Endothelial cell of umbilical vein (primary cell): ENCODE data around the gene SYTL5. TPM values are rescaled to one million over a fixed set of nuclear protein-coding genes. Genes with fewer than 3 reads are reported as not detected.

ENCODE experiments used
- BruUV-seq: library from RNA; stranded (reverse); fragments of 400-500 nt; replicated peaks from 2 replicates; lab custom pipeline; 2021; lab: Mats Ljungman, UMichigan
- CTCF ChIA-PET: fragments of 300-600, 350-600 bp; sonication (Branson Sonifier 250); formaldehyde crosslinking; loops from one replicate; lab custom pipeline; 2021; ENCODE audit warnings: antibody characterized with exemption, inconsistent platforms; lab: Charles Lee
- POLR2A ChIA-PET: fragments of 300-600, 350-600 bp; sonication (Branson Sonifier 250); formaldehyde crosslinking; loops from one replicate; lab custom pipeline; 2021; ENCODE audit warnings: antibody characterized with exemption, inconsistent platforms; lab: Charles Lee
- DNase-seq: peaks from one replicate; pipeline ENCODE4 v3.0.0-alpha.2; 2011; ENCODE audit warnings: low read depth, low spot score
- FAIRE-seq: peaks from 2 replicates; lab custom pipeline; 2011; peaks lifted over from hg19 to GRCh38; lab: Jason Lieb, UNC
- H2AFZ ChIP-seq: 2 replicates; pipeline ENCODE4 v1.6.0; 2012; ENCODE audit warnings: low read depth, low read length, control low read depth, inconsistent platforms
- H3K27ac ChIP-seq: 2 replicates; pipeline ENCODE4 v1.5.1; 2011; ENCODE audit warnings: low read depth, mild to moderate bottlenecking, control low read depth, low read length, moderate library complexity; ENCODE audit not compliant: insufficient read depth
- H3K27me3 ChIP-seq, 2 experiments: 2 replicates each; pipeline versions ENCODE4 v1.6.0 to v1.6.1; 2011; ENCODE audit warnings: low read length in 2 of 2, mixed read lengths in 1 of 2; ENCODE audit not compliant: control insufficient read depth in 2 of 2, insufficient read depth in 2 of 2
- H3K36me3 ChIP-seq, 2 experiments: 2 replicates in 1 of 2; 3 replicates in 1 of 2; pipeline ENCODE4 v1.5.1; 2011; ENCODE audit warnings: low read length in 2 of 2, mild to moderate bottlenecking in 1 of 2, moderate library complexity in 1 of 2; ENCODE audit not compliant: control insufficient read depth in 2 of 2, insufficient read depth in 2 of 2; ENCODE audit errors: extremely low read depth in 1 of 2
- H3K4me1 ChIP-seq: 3 replicates; pipeline ENCODE4 v1.5.1; 2011; ENCODE audit warnings: mild to moderate bottlenecking, low read length; ENCODE audit not compliant: control insufficient read depth, insufficient read depth; ENCODE audit errors: extremely low read depth
- H3K4me2 ChIP-seq: 2 replicates; pipeline ENCODE4 v1.6.1; 2011; ENCODE audit warnings: low read length, control low read depth, mixed read lengths; ENCODE audit not compliant: insufficient read depth
- H3K4me3 ChIP-seq, 3 experiments: fragments of 200-600 bp in 1 of 3; sonication (generic), shearing (Covaris generic) in 1 of 3; replicated peaks in 1 of 3; 2 replicates each; pipeline ENCODE4 v1.5.1; 2011 to 2016; ENCODE audit warnings: control low read depth in 3 of 3, low read length in 3 of 3, mild to moderate bottlenecking in 2 of 3, inconsistent platforms in 1 of 3, low read depth in 1 of 3, moderate library complexity in 1 of 3; ENCODE audit not compliant: insufficient read depth in 1 of 3
- H3K79me2 ChIP-seq: 2 replicates; pipeline ENCODE4 v1.6.0; 2012; ENCODE audit warnings: low read length, inconsistent platforms; ENCODE audit not compliant: control insufficient read depth, insufficient read depth
- H3K9ac ChIP-seq: replicated peaks from 2 replicates; pipeline ENCODE3; 2011; ENCODE audit warnings: low read length, control low read depth; ENCODE audit not compliant: insufficient read depth; ENCODE audit errors: extremely low read depth
- H3K9me1 ChIP-seq: replicated peaks from 3 replicates; pipeline ENCODE4 v1.6.0; 2011; ENCODE audit warnings: mild to moderate bottlenecking, low read length; ENCODE audit not compliant: control insufficient read depth, insufficient read depth; ENCODE audit errors: extremely low read depth
- H3K9me3 ChIP-seq: replicated peaks from 2 replicates; pipeline ENCODE4 v1.5.1; 2012; ENCODE audit warnings: low read length, inconsistent platforms; ENCODE audit not compliant: control insufficient read depth, insufficient read depth
- H4K20me1 ChIP-seq: replicated peaks from 2 replicates; pipeline ENCODE3; 2011; ENCODE audit warnings: mild to moderate bottlenecking, low read length; ENCODE audit not compliant: control insufficient read depth, insufficient read depth; ENCODE audit errors: extremely low read depth
- EZH2 ChIP-seq: IDR thresholded peaks from 2 replicates; pipeline ENCODE4 v1.6.1; 2012; ENCODE audit warnings: borderline replicate concordance, low read depth, mild to moderate bottlenecking, moderate library complexity, low read length, inconsistent platforms; ENCODE audit not compliant: severe bottlenecking
- FOS ChIP-seq: IDR thresholded peaks from 2 replicates; pipeline ENCODE4 v1.6.1; 2011; ENCODE audit warnings: mild to moderate bottlenecking, low read length, moderate library complexity, borderline replicate concordance; ENCODE audit not compliant: insufficient read depth
- GATA2 ChIP-seq: IDR thresholded peaks from 2 replicates; pipeline ENCODE4 v1.7.0; 2011; ENCODE audit warnings: low read depth, mild to moderate bottlenecking, moderate library complexity, mixed read lengths, low read length; ENCODE audit not compliant: insufficient read length, insufficient read depth
- JUN ChIP-seq: IDR thresholded peaks from 2 replicates; pipeline ENCODE4 v1.6.1; 2011; ENCODE audit warnings: borderline replicate concordance, low read depth; ENCODE audit not compliant: insufficient read length, insufficient read depth
- MYC ChIP-seq: IDR thresholded peaks from one replicate; pipeline ENCODE4 v1.6.1; 2011; ENCODE audit warnings: mild to moderate bottlenecking, low read depth, low read length
- POLR2A ChIP-seq: IDR thresholded peaks from 2 replicates; pipeline ENCODE4 v1.6.1; 2012; ENCODE audit warnings: low read depth, mild to moderate bottlenecking, control low read depth, low read length
- POLR2AphosphoS5 ChIP-seq: IDR thresholded peaks from 2 replicates; pipeline ENCODE4 v1.6.1; 2012; ENCODE audit warnings: low read depth, mild to moderate bottlenecking, control low read depth, low read length, moderate library complexity; ENCODE audit not compliant: insufficient read depth
- dilution Hi-C: fragments of 300-500 bp; cut with MboI; formaldehyde crosslinking; loops from one replicate; pipeline ENCODE4 v1.15.0; 2019; ENCODE audit warnings: low sequenced_read_pairs; ENCODE audit not compliant: extremely low pct_ligation_motif_present
- intact Hi-C: fragments of 100-400 bp; cut with micrococcal nuclease; formaldehyde crosslinking; loops from one replicate; pipeline ENCODE4 v1.10.0; 2022
- polyA plus RNA-seq, 4 experiments: library from polyadenylated mRNA; depleted of rRNA in 3 of 4; stranded (reverse) in 3 of 4; unstranded in 1 of 4; fragments of >200 nt; gene quantifications; 2 replicates each; pipeline versions ENCODE4 v1.2.1 to v1.2.3, GENCODE V29; 2011 to 2012; ENCODE audit warnings: missing spikeins in 1 of 4
- total RNA-seq: library from RNA; stranded (reverse); gene quantifications from 2 replicates; pipeline ENCODE4 v1.2.3, GENCODE V29; 2021
- TF ChIP-seq, protein P1 (sequence below): IDR thresholded peaks from 2 replicates; pipeline ENCODE4 v1.6.1; 2011; ENCODE audit not compliant: insufficient read depth, insufficient read length
- TF ChIP-seq, protein P2 (sequence below), 2 donors: IDR thresholded peaks; 1 replicate in 1 of 2; 2 replicates in 1 of 2; pipeline ENCODE4 v1.5.1; 2011; ENCODE audit warnings: low read length in 2 of 2, mild to moderate bottlenecking in 2 of 2, moderate library complexity in 2 of 2, control low read depth in 1 of 2, inconsistent platforms in 1 of 2, low read depth in 1 of 2; ENCODE audit not compliant: insufficient read depth in 1 of 2; ENCODE audit errors: extremely low read depth in 1 of 2

Gene SYTL5
- total and polyA plus RNA-seq, 2 donors (not counting 3 experiments of a cell fraction or from before 2014, with no cell fraction given) = 0.01 TPM; not detected in 1

DNA sequence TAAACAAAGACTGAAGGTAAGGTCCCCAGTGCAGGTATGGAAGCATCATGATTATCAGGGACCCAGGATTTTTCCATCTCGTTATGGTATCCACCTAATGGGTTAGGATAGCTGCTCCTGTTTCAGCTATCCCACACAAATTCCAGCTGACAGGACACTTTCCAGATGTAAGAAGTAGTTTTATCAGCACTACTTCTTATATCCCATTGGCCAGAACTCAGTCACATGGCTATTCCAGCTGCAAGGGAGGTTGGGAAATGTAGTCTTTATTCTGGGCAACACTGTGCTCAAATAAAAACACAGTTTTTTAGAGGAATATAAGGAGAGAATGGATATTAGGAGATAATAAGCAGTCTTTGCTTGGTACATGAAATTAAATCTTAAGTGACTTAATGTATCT is 117.6 kb downstream of the SYTL5 start:
- Histone ChIP-seq H3K4me2 (no peak overlapping the region), H3K4me1 (no peaks in the 10 kb centered on the region), H3K9me3 (no peaks in the 10 kb centered on the region), H3K36me3 (no peaks in the 10 kb centered on the region), H3K9ac (no peak overlapping the region), H3K4me3 (no peak overlapping the region), H3K27me3 (no peaks in the 10 kb centered on the region), H4K20me1 (no peaks in the 10 kb centered on the region), H3K9me1 (no peaks in the 10 kb centered on the region), H3K79me2 (no peaks in the 10 kb centered on the region), H2AFZ (no peak overlapping the region), H3K27ac (no peak overlapping the region)
- FAIRE-seq = peak; percentile 38
- ChIA-PET POLR2A (no interaction called here), CTCF (no interaction called here)
- TF ChIP-seq, protein P1, sequence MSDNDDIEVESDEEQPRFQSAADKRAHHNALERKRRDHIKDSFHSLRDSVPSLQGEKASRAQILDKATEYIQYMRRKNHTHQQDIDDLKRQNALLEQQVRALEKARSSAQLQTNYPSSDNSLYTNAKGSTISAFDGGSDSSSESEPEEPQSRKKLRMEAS = no peak
- dilution Hi-C loops = no loop called here
- intact Hi-C loops = no loop called here
- no TSS peak for BruUV-seq
- DNase-seq = peak; percentile 1

DNA sequence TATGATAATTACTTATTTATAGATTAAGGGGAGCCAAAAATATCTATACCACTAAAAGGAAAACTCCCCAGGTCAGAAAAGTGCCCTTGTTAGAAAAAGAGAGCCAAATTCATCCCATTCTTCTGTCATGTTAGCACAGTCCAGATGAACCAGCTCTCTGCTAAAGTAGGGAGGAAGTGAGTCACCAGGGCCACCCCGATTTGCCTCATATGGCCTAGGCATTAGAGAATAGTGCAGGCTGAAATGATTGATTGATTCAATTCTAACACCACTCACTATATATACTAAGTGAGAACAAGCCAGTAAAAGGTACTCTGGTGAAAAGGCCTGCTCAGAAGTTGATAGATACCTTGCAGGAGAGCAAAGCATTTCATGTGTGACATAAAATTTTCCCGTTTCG is 119.8 kb downstream of the SYTL5 start:
- Histone ChIP-seq H3K4me3 (no peak overlapping the region), H3K4me2 (no peak overlapping the region), H3K4me1 (no peaks in the 10 kb centered on the region), H4K20me1 (no peaks in the 10 kb centered on the region), H2AFZ (no peak overlapping the region), H3K36me3 (no peaks in the 10 kb centered on the region), H3K79me2 (no peaks in the 10 kb centered on the region), H3K9me1 (no peaks in the 10 kb centered on the region), H3K27ac (no peak overlapping the region), H3K9ac (no peak overlapping the region), H3K27me3 (no peaks in the 10 kb centered on the region), H3K9me3 (no peaks in the 10 kb centered on the region)
- DNase-seq (peak; percentile 10), FAIRE-seq (no peak)
- no TSS peak for BruUV-seq
- ChIA-PET POLR2A (no interaction called here), CTCF (no interaction called here)
- dilution Hi-C loops = no loop called here
- TF ChIP-seq FOS (no peak), GATA2 (no peak), POLR2A (no peak), MYC (no peak), JUN (no peak), EZH2 (no peak), POLR2AphosphoS5 (no peak)
- TF ChIP-seq, protein P2, sequence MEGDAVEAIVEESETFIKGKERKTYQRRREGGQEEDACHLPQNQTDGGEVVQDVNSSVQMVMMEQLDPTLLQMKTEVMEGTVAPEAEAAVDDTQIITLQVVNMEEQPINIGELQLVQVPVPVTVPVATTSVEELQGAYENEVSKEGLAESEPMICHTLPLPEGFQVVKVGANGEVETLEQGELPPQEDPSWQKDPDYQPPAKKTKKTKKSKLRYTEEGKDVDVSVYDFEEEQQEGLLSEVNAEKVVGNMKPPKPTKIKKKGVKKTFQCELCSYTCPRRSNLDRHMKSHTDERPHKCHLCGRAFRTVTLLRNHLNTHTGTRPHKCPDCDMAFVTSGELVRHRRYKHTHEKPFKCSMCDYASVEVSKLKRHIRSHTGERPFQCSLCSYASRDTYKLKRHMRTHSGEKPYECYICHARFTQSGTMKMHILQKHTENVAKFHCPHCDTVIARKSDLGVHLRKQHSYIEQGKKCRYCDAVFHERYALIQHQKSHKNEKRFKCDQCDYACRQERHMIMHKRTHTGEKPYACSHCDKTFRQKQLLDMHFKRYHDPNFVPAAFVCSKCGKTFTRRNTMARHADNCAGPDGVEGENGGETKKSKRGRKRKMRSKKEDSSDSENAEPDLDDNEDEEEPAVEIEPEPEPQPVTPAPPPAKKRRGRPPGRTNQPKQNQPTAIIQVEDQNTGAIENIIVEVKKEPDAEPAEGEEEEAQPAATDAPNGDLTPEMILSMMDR (IDR thresholded peaks at IDR 0.05; ENCODE audit: extremely low read depth in 1 of 2, insufficient read depth in 1 of 2, low read depth in 1 of 2, low read length in 2 of 2) = no peak
- TF ChIP-seq, protein P1 = no peak
- intact Hi-C loops = no loop called here
